HepG2 (cell line): ENCODE data around the gene IVL. TPM values are rescaled to one million over a fixed set of nuclear protein-coding genes. Genes with fewer than 3 reads are reported as not detected.

Experiments used
- ATAC-seq: fragments of 200-7000 bp; cut with Tn5 transposase; 3 replicates; pipeline ENCODE4 v1.9.1; 2020; ENCODE audit warnings: mild to moderate bottlenecking, moderate library complexity
- BruUV-seq: library from RNA; stranded (reverse); fragments of 400-500 nt; replicated peaks from 2 replicates; lab custom pipeline; 2021; lab: Mats Ljungman, UMichigan
- CTCF ChIA-PET: fragments of 300-600 bp; formaldehyde crosslinking; extraction: SDS; loops from one replicate; lab custom pipeline; 2021; ENCODE audit warnings: low total read pairs, inconsistent platforms, low intra/inter-chr PET ratio; lab: Yijun Ruan, JAX
- POLR2A ChIA-PET: fragments of 350-600 bp; sonication (Branson Sonifier 250); formaldehyde crosslinking; loops from one replicate; lab custom pipeline; 2020; ENCODE audit warnings: antibody characterized with exemption, inconsistent platforms; lab: Yijun Ruan, JAX
- DNase-seq: peaks from one replicate; pipeline ENCODE4 v3.0.0-alpha.2; 2015; ENCODE audit warnings: low spot score
- FAIRE-seq: peaks from 3 replicates; lab custom pipeline; 2011; peaks lifted over from hg19 to GRCh38; lab: Jason Lieb, UNC
- H2AFZ ChIP-seq: one replicate; pipeline ENCODE4 v1.6.1; 2011; ENCODE audit warnings: low read length, inconsistent platforms
- H3K27ac ChIP-seq: fragments of 300-600 bp; 3 replicates; pipeline ENCODE4 v1.8.0; 2011; ENCODE audit warnings: mixed run types, mild to moderate bottlenecking, mixed read lengths, low read length, inconsistent platforms; ENCODE audit not compliant: insufficient read depth; ENCODE audit errors: extremely low read length
- H3K27me3 ChIP-seq, 2 experiments: fragments of 200-600 bp in 1 of 2; 2 replicates in 1 of 2; 3 replicates in 1 of 2; pipeline versions ENCODE4 v1.6.0 to v1.8.0; 2011; ENCODE audit warnings: low read length in 2 of 2, mild to moderate bottlenecking in 2 of 2, moderate library complexity in 2 of 2, inconsistent platforms in 1 of 2; ENCODE audit not compliant: insufficient read depth in 2 of 2, control insufficient read depth in 1 of 2
- H3K36me3 ChIP-seq, 2 experiments: fragments of 200-600 bp in 1 of 2; replicated peaks in 1 of 2; 2 replicates in 1 of 2; 3 replicates in 1 of 2; pipeline versions ENCODE4 v1.5.1 to v1.8.0; 2011; ENCODE audit warnings: low read length in 2 of 2, inconsistent platforms in 1 of 2; ENCODE audit not compliant: insufficient read depth in 2 of 2, control insufficient read depth in 1 of 2
- H3K4me1 ChIP-seq: 2 replicates; pipeline ENCODE4 v1.5.1; 2012; ENCODE audit warnings: low read length, inconsistent platforms; ENCODE audit not compliant: insufficient read depth
- H3K4me2 ChIP-seq: 2 replicates; pipeline ENCODE4 v1.6.0; 2011; ENCODE audit warnings: low read depth, low read length, inconsistent platforms
- H3K4me3 ChIP-seq, 3 experiments: fragments of 200-600 bp in 1 of 3; sonication (generic), shearing (Covaris generic) in 1 of 3; replicated peaks in 1 of 3; 2 replicates each; pipeline ENCODE4 v1.5.1; 2011 to 2016; ENCODE audit warnings: low read length in 3 of 3, inconsistent platforms in 2 of 3, low read depth in 2 of 3, mild to moderate bottlenecking in 2 of 3, control low read depth in 1 of 3, mixed read lengths in 1 of 3; ENCODE audit not compliant: insufficient read depth in 1 of 3
- H3K79me2 ChIP-seq: one replicate; pipeline ENCODE4 v1.6.1; 2011; ENCODE audit warnings: low read length, inconsistent platforms; ENCODE audit not compliant: insufficient read depth
- H3K9ac ChIP-seq: 2 replicates; pipeline ENCODE4 v1.6.0; 2011; ENCODE audit warnings: mild to moderate bottlenecking, low read depth, low read length, inconsistent platforms; ENCODE audit not compliant: insufficient read depth
- H3K9me3 ChIP-seq: 2 replicates; pipeline ENCODE4 v1.5.1; 2012; ENCODE audit warnings: mild to moderate bottlenecking, low read length
- H4K20me1 ChIP-seq: 2 replicates; pipeline ENCODE4 v1.6.0; 2011; ENCODE audit warnings: inconsistent platforms, mild to moderate bottlenecking, low read length, moderate library complexity; ENCODE audit not compliant: insufficient read depth
- ATF5 ChIP-seq: sonication (generic); formaldehyde crosslinking; IDR thresholded peaks from 2 replicates; pipeline ENCODE4 v1.4.0; 2020; ENCODE audit warnings: mild to moderate bottlenecking, low read depth, missing genetic modification reagents
- CENPT ChIP-seq: sonication (generic); formaldehyde crosslinking; IDR thresholded peaks from 2 replicates; pipeline ENCODE4 v1.8.0; 2022; ENCODE audit warnings: low read depth, mild to moderate bottlenecking, moderate library complexity, missing genetic modification reagents
- PCBP2 ChIP-seq: fragments of 200-400 bp; formaldehyde crosslinking; optimal IDR thresholded peaks from 2 replicates; pipeline ENCODE3; 2018; ENCODE audit warnings: low read length, low read depth; ENCODE audit not compliant: poor library complexity, severe bottlenecking
- RFXAP ChIP-seq: sonication (generic); formaldehyde crosslinking; IDR thresholded peaks from 2 replicates; pipeline ENCODE4 v1.4.0; 2020; ENCODE audit warnings: missing genetic modification reagents, borderline replicate concordance
- ZGPAT ChIP-seq: IDR thresholded peaks from 2 replicates; pipeline ENCODE4 v1.6.1; 2016; ENCODE audit warnings: mild to moderate bottlenecking
- ZNF235 ChIP-seq: sonication (generic); formaldehyde crosslinking; IDR thresholded peaks from 2 replicates; pipeline ENCODE4 v1.8.1; 2023; ENCODE audit warnings: mild to moderate bottlenecking, missing genetic modification reagents, borderline replicate concordance
- ZNF678 ChIP-seq: sonication (generic); formaldehyde crosslinking; IDR thresholded peaks from 2 replicates; pipeline ENCODE4 v1.4.0; 2020; ENCODE audit warnings: mild to moderate bottlenecking, missing genetic modification reagents
- ZNF850 ChIP-seq: sonication (generic); formaldehyde crosslinking; conservative IDR thresholded peaks from 2 replicates; pipeline ENCODE4 v1.9.0; 2021; ENCODE audit warnings: mild to moderate bottlenecking, missing genetic modification reagents
- ZNF883 ChIP-seq: sonication (generic); formaldehyde crosslinking; IDR thresholded peaks from 2 replicates; pipeline ENCODE4 v1.5.1; 2020; ENCODE audit warnings: mild to moderate bottlenecking, missing genetic modification reagents; ENCODE audit errors: not compliant biosample characterization
- WGBS: methylation state at CpG from one replicate; pipeline ENCODE4 v1.1.6; 2017; ENCODE audit warnings: low lambda C conversion rate; 5-methylcytosine and 5-hydroxymethylcytosine counted together
- in situ Hi-C: cut with HindIII; loops from 2 replicates; pipeline ENCODE4 v1.10.0; 2017; ENCODE audit warnings: low pct_unique_long_range_greater_than_20kb; ENCODE audit not compliant: extremely low pct_ligation_motif_present
- intact Hi-C: fragments of 100-400 bp; cut with micrococcal nuclease; formaldehyde crosslinking; loops from one replicate; pipeline ENCODE4 v1.10.0; 2022; ENCODE audit not compliant: unreplicated experiment
- polyA plus RNA-seq, 8 experiments: library from polyadenylated mRNA; depleted of rRNA in 3 of 8; stranded (reverse) in 7 of 8; unstranded in 1 of 8; fragments of >200 nt; fragmentation: Illumina TruSeq in 4 of 8; extraction: Trizol in 4 of 8; gene quantifications; 2 replicates each; pipeline versions ENCODE4 v1.2.1 to v1.2.3, GENCODE V29; 2011 to 2016; ENCODE audit warnings: low read depth in 4 of 8, missing spikeins in 1 of 8, mixed read lengths in 1 of 8; ENCODE audit not compliant: insufficient read depth in 1 of 8
- total RNA-seq, 5 experiments: library from RNA; depleted of rRNA; stranded (reverse); fragments of >200 nt; fragmentation: Illumina TruSeq; extraction: Trizol; gene quantifications; 2 replicates each; pipeline ENCODE4 v1.2.3, GENCODE V29; 2016; ENCODE audit warnings: low read depth in 1 of 5
- TF ChIP-seq, protein P1 (sequence below): sonication (generic); formaldehyde crosslinking; IDR thresholded peaks from 2 replicates; pipeline ENCODE4 v1.4.0; 2020; ENCODE audit warnings: missing genetic modification reagents, borderline replicate concordance

IVL gene
- total and polyA plus RNA-seq, 2 of the 13 experiments (the other 11 are each of a cell fraction or from before 2014, with no cell fraction given) = not detected

DNA sequence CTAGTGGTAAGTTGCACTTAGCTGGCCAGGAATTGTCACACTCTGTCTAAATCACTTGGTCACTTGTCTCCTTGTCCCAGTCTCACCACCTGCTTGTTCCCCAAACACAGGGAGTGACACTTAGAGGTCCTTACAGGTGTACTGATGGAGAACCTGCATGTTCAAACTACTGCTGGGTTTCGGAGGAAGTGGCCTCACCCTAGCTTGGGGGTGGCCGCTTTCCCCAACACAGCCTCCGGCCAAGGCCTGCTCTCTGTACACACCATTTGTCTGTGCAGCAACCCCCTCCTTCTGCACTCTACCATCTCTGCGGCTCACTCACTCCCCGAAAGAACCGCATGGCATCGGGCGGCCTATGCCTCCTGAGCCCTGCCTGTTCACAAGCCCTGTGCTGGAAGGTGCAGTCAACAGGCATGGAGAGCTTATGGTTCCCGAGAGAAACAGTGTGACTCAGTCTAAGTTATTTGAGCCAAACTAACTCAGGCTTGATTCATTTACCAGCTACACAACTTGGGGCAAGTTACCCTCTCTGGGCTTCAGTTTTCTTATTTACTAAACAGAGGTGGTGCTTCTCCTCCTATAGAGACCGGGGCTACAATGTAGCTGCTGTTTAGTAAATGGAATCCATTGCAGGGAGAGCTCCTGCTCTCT, 51.6 kb downstream of the IVL start:
- FAIRE-seq = no peak
- POLR2A ChIA-PET = no interaction called here

More for the DNA sequence above, 51.6 kb downstream of the IVL start:
- Histone ChIP-seq H3K27ac (no peak overlapping the region), H3K9me3 (no peaks in the 10 kb centered on the region), H3K36me3 (no peaks in the 10 kb centered on the region), H2AFZ (no peak overlapping the region), H3K79me2 (no peaks in the 10 kb centered on the region), H3K9ac (no peak overlapping the region), H3K4me2 (no peak overlapping the region), H4K20me1 (no peaks in the 10 kb centered on the region), H3K27me3 (peaks cover 0 to 14% of the 10 kb centered on the region in 2 experiments; a peak in 1 of 5 replicates), H3K4me3 (no peak overlapping the region), H3K4me1 (no peaks in the 10 kb centered on the region)
- WGBS = 32% methylated on average over 9 of the region's 10 CpGs
- CTCF ChIA-PET = no interaction called here
- BruUV-seq = no TSS peak
- in situ Hi-C loops (no loop called here), intact Hi-C loops (loop anchor here (10.0 kb wide), 1 partner anchor 65 kb away; no protein-coding TSS in a partner anchor)
- no peak for DNase-seq
- no peak for TF ChIP-seq ATF5 (CRISPR knock-in tag)
- TF ChIP-seq, protein P1, sequence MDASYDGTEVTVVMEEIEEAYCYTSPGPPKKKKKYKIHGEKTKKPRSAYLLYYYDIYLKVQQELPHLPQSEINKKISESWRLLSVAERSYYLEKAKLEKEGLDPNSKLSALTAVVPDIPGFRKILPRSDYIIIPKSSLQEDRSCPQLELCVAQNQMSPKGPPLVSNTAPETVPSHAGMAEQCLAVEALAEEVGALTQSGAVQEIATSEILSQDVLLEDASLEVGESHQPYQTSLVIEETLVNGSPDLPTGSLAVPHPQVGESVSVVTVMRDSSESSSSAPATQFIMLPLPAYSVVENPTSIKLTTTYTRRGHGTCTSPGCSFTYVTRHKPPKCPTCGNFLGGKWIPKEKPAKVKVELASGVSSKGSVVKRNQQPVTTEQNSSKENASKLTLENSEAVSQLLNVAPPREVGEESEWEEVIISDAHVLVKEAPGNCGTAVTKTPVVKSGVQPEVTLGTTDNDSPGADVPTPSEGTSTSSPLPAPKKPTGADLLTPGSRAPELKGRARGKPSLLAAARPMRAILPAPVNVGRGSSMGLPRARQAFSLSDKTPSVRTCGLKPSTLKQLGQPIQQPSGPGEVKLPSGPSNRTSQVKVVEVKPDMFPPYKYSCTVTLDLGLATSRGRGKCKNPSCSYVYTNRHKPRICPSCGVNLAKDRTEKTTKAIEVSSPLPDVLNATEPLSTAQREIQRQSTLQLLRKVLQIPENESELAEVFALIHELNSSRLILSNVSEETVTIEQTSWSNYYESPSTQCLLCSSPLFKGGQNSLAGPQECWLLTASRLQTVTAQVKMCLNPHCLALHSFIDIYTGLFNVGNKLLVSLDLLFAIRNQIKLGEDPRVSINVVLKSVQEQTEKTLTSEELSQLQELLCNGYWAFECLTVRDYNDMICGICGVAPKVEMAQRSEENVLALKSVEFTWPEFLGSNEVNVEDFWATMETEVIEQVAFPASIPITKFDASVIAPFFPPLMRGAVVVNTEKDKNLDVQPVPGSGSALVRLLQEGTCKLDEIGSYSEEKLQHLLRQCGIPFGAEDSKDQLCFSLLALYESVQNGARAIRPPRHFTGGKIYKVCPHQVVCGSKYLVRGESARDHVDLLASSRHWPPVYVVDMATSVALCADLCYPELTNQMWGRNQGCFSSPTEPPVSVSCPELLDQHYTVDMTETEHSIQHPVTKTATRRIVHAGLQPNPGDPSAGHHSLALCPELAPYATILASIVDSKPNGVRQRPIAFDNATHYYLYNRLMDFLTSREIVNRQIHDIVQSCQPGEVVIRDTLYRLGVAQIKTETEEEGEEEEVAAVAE (CRISPR knock-in tag) = no peak
- no peak for TF ChIP-seq ZNF850 (CRISPR knock-in tag)
- TF ChIP-seq ZNF883 (CRISPR knock-in tag) = no peak
- TF ChIP-seq PCBP2 = no peak
- TF ChIP-seq ZNF678 = no peak
- no peak for TF ChIP-seq RFXAP
- TF ChIP-seq CENPT (CRISPR knock-in tag) = no peak
- no peak for TF ChIP-seq ZGPAT (CRISPR knock-in tag)
- no peak for TF ChIP-seq ZNF235 (CRISPR knock-in tag)
- no peak for ATAC-seq
